ENCODE data around the gene ROGDI.

ROGDI gene

GRCh38 chr16:4755687-4756086 is 46.7 kb downstream of the ROGDI start:
- TF ChIP-seq CTCF (IDR thresholded peaks at IDR 0.05; ENCODE audit: insufficient read depth, low read length, missing control alignments): no peak
- ChIA-PET POLR2A (interaction anchor here (0.6 kb wide), 1 partner anchor 9 kb away, joined by 3 read pairs; no protein-coding TSS in a partner anchor), CTCF (no interaction called here)
- DNase-seq (ENCODE audit: low read depth, low spot score): no peak
- H3K4me3 ChIP-seq (ENCODE audit: low read depth, low read length): no peak overlapping the region

GRCh38 chr16:4754865-4755264 is 47.6 kb downstream of the ROGDI start:
- no peak for DNase-seq (ENCODE audit: low read depth, low spot score)
- no peak for TF ChIP-seq CTCF (IDR thresholded peaks at IDR 0.05; ENCODE audit: insufficient read depth, low read length, missing control alignments)
- POLR2A ChIA-PET: interaction anchor here (0.6 kb wide), 1 partner anchor 8 kb away, joined by 3 read pairs; no protein-coding TSS in a partner anchor
- CTCF ChIA-PET: no interaction called here
- no peak overlapping the region for H3K4me3 ChIP-seq (ENCODE audit: low read depth, low read length)

GRCh38 chr16:4753227-4753626 is 49.2 kb downstream of the ROGDI start:
- no peak overlapping the region for H3K4me3 ChIP-seq (ENCODE audit: low read depth, low read length)
- no peak for DNase-seq (ENCODE audit: low read depth, low spot score)
- TF ChIP-seq CTCF (IDR thresholded peaks at IDR 0.05; ENCODE audit: insufficient read depth, low read length, missing control alignments): no peak
- CTCF ChIA-PET: no interaction called here
- POLR2A ChIA-PET: no interaction called here

DNA sequence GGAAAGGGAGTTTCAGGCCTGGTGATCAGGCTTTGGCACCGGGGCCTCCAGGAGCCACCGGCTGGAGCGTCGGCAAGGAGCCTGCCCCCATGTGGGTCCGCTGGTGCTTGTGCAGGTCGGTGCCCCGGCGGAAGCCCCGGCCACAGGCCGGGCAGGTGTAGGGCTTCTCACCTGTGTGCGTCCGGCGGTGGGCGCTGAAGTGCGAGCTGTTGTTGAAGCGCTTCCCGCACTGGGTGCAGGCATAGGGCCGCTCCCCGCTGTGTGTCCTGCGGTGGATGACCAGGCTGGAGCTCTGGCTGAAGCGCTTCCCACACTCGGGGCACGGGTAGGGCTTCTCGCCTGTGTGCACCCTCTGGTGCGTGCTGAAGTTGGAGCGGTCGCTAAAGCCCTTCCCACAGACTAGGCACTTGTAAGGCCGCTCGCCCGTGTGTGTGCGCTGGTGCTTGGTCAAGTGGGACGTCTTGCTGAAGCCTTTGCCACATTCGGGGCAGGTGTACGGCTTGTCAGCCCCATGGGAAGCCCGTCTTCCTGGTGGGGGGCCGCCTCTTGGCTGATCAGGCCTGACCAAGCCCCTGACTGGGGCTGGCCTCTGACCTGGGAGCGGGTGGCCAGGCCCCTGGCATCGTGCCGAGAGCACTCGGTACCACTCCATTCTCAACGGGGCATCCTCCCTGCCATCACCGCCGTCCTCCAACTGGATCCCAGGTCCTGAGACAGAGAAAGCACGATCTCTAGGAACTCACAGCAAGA is 49.9 kb downstream of the ROGDI start:
- H3K4me3 ChIP-seq (ENCODE audit: low read depth, low read length): no peak overlapping the region
- ChIA-PET CTCF (no interaction called here), POLR2A (no interaction called here)
- TF ChIP-seq CTCF (IDR thresholded peaks at IDR 0.05; ENCODE audit: insufficient read depth, low read length, missing control alignments): no peak
- no peak for DNase-seq (ENCODE audit: low read depth, low spot score)

- no peak for TF ChIP-seq CTCF (IDR thresholded peaks at IDR 0.05; ENCODE audit: insufficient read depth, low read length, missing control alignments)
- DNase-seq (ENCODE audit: low read depth, low spot score): no peak
- CTCF ChIA-PET: no interaction called here
- no peak overlapping the region for H3K4me3 ChIP-seq (ENCODE audit: low read depth, low read length)
- POLR2A ChIA-PET: no interaction called here
These were observed 51.5 kb downstream of the ROGDI start for GRCh38 chr16:4750896-4751295.

GRCh38 chr16:4749700-4750257 is 52.7 kb downstream of the ROGDI start:
- ChIA-PET CTCF (no interaction called here), POLR2A (no interaction called here)
- no peak for DNase-seq (ENCODE audit: low read depth, low spot score)
- H3K4me3 ChIP-seq (ENCODE audit: low read depth, low read length): no peak overlapping the region
- TF ChIP-seq CTCF (IDR thresholded peaks at IDR 0.05; ENCODE audit: insufficient read depth, low read length, missing control alignments): no peak
